Choroid plexus epithelial cell (primary cell): ENCODE measurements around the gene SYT13.

Experiments
- DNase-seq: peaks from one replicate; pipeline ENCODE4 v3.0.0-alpha.2; 2010; ENCODE audit warnings: low read depth
- H3K4me3 ChIP-seq: 2 replicates; pipeline ENCODE4 v1.5.1; 2011; ENCODE audit warnings: low read depth, mild to moderate bottlenecking, control low read depth, low read length, moderate library complexity
- TF ChIP-seq, protein P1 (sequence below): conservative IDR thresholded peaks from 2 replicates; pipeline ENCODE4 v1.5.1; 2011; ENCODE audit warnings: low read depth, mild to moderate bottlenecking, control low read depth, inconsistent platforms, low read length, moderate library complexity

The SYT13 gene, protein sequence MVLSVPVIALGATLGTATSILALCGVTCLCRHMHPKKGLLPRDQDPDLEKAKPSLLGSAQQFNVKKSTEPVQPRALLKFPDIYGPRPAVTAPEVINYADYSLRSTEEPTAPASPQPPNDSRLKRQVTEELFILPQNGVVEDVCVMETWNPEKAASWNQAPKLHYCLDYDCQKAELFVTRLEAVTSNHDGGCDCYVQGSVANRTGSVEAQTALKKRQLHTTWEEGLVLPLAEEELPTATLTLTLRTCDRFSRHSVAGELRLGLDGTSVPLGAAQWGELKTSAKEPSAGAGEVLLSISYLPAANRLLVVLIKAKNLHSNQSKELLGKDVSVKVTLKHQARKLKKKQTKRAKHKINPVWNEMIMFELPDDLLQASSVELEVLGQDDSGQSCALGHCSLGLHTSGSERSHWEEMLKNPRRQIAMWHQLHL

DNA sequence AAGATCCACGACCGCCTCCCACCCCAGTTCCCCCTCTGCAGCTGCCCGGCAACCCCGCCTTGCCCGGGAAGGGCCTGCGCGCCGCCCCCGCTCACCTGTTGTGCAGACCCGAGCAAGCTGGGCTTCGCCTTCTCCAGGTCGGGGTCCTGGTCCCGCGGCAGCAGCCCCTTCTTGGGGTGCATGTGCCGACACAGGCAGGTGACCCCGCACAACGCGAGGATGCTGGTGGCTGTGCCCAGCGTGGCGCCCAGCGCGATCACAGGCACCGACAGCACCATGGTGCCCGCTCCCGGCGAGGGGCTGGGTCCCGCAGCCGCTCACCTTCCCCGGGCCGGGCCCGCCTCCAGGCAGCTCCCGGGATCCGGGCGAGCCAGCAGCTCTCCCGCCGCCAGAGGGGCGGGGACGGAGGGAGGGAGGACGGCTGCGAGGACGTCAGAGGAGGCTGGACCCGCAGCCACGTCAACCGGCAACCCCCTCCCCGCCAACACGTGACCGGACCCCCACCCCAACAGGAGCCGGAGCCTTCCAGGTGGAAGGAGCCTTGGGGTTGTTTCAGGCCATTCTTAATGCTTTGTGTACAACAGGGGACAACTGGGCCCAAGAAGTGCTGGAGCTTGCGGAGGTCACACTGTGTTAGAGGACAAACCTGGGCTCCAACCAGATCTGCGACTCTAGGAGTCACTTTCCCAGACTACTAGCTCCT lies at the start of gene SYT13:
Gene SYT13, minus strand, starts transcription at position 412 of the 703 bp plus-strand sequence. Its CDS starts 134 bp downstream, at position 278.
- H3K4me3 ChIP-seq: no peak within 1 kb of the TSS
- TF ChIP-seq, protein P1, sequence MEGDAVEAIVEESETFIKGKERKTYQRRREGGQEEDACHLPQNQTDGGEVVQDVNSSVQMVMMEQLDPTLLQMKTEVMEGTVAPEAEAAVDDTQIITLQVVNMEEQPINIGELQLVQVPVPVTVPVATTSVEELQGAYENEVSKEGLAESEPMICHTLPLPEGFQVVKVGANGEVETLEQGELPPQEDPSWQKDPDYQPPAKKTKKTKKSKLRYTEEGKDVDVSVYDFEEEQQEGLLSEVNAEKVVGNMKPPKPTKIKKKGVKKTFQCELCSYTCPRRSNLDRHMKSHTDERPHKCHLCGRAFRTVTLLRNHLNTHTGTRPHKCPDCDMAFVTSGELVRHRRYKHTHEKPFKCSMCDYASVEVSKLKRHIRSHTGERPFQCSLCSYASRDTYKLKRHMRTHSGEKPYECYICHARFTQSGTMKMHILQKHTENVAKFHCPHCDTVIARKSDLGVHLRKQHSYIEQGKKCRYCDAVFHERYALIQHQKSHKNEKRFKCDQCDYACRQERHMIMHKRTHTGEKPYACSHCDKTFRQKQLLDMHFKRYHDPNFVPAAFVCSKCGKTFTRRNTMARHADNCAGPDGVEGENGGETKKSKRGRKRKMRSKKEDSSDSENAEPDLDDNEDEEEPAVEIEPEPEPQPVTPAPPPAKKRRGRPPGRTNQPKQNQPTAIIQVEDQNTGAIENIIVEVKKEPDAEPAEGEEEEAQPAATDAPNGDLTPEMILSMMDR: no peak
- DNase-seq: no peak

- no peak overlapping the region for H3K4me3 ChIP-seq
- TF ChIP-seq, protein P1: no peak
- DNase-seq: no peak
These were observed 49.3 kb upstream of the SYT13 start for GRCh38 chr11:45335434-45335833.

- TF ChIP-seq, protein P1: no peak
- DNase-seq: no peak
- H3K4me3 ChIP-seq: no peak overlapping the region
These were observed 48.7 kb upstream of the SYT13 start for GRCh38 chr11:45334836-45335235.

DNA sequence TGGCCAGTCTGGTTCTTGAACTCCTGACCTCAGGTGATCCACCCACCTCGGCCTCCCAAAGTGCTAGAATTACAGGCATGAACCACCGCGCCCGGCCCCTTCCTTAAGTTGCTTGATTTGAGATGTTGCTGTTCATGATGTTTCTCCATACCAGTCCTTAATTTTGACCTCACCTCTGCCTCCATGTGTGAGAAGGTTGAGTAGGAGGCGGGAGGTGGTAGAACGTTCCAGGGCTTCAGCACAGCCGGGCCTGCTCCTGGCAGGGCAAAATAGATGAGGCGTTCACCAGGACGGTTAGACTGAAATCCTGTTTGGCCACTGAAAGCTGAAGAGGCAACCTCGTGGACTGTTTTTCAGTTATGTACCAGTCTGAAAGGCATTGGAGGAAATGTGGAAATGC lies 48.3 kb upstream of the SYT13 start:
- no peak for DNase-seq
- H3K4me3 ChIP-seq: no peak overlapping the region
- TF ChIP-seq, protein P1: no peak

DNA sequence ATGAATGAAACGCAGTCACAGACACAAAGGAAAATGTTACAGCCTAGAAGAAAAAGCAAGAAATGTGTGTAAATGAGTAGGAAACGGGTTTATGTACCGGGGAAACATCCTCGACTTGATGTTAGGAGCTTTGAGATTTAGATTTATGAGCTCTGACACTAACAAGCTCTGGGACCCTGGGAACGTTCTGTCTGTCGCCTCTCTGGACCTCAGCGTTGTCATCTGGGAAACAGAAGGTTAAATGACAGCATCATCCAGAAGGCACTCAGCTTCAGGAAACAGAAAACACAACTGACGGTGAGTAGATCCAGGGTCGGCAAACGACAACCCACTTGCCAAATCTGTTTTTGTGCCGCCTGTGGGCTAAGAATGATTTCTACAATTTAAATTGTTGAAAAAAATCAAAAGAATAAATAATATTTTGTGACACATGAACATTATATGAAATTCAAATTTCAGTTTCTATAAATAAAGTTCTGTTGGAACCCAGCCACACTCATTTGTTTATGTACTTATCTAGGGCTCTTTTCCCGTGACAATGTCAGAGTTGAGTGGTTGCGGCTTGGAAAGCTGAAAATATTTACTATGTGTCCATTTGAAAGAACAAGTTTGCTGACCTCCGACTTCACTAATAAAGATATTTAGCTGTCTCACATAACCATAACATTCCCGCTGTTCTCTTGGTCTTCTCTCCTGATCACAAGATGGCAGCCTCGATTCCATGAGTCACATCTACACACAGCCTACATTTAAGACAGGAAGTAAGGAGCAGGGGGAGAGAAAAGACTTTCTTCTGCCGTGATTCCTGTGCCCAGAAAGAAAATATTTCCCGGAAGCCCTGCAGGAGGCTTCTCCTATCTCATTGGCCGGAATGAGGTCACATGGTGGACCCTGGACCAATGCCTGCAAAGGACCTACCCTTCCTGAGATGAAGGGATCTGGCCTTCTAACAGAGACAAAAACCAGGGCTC lies 47.1 kb upstream of the SYT13 start:
- TF ChIP-seq, protein P1: no peak
- H3K4me3 ChIP-seq: peak overlapping the region; percentile 31
- DNase-seq: peak; percentile 93

GRCh38 chr11:45332276-45332934 lies 46.3 kb upstream of the SYT13 start:
- peak; percentile 66 for DNase-seq
- TF ChIP-seq, protein P1: peak; percentile 67
- H3K4me3 ChIP-seq: no peak overlapping the region
